Keratinocyte (primary cell): ENCODE data around the gene GPR42. TPM values are rescaled to one million over a fixed set of nuclear protein-coding genes. Genes with fewer than 3 reads are reported as not detected.

Experiments used
- DNase-seq: peaks from one replicate; pipeline ENCODE4 v3.0.0-alpha.2; 2011; ENCODE audit warnings: low read depth, missing footprints, low spot score
- FAIRE-seq: peaks from 2 replicates; lab custom pipeline; 2011; peaks lifted over from hg19 to GRCh38; lab: Jason Lieb, UNC
- H2AFZ ChIP-seq: 2 replicates; pipeline ENCODE4 v1.6.0; 2012; ENCODE audit warnings: low read length, control low read depth, inconsistent platforms; ENCODE audit not compliant: control insufficient read depth
- H3K27ac ChIP-seq: 2 replicates; pipeline ENCODE4 v1.5.1; 2011; ENCODE audit warnings: low read length; ENCODE audit not compliant: control insufficient read depth, insufficient read depth
- H3K27me3 ChIP-seq: 3 replicates; pipeline ENCODE4 v1.6.0; 2011; ENCODE audit warnings: low read length; ENCODE audit not compliant: control insufficient read depth, insufficient read depth; ENCODE audit errors: extremely low read depth
- H3K36me3 ChIP-seq, 2 experiments: 2 replicates in 1 of 2; 3 replicates in 1 of 2; pipeline ENCODE4 v1.5.1; 2011; ENCODE audit warnings: low read length in 2 of 2, mild to moderate bottlenecking in 1 of 2; ENCODE audit not compliant: control insufficient read depth in 2 of 2, insufficient read depth in 2 of 2; ENCODE audit errors: extremely low read depth in 1 of 2
- H3K4me1 ChIP-seq: 3 replicates; pipeline ENCODE4 v1.5.1; 2011; ENCODE audit warnings: low read length; ENCODE audit not compliant: control insufficient read depth, insufficient read depth; ENCODE audit errors: extremely low read depth
- H3K4me2 ChIP-seq: 3 replicates; pipeline ENCODE4 v1.6.0; 2011; ENCODE audit warnings: low read depth, low read length; ENCODE audit not compliant: control insufficient read depth, insufficient read depth; ENCODE audit errors: extremely low read depth
- H3K4me3 ChIP-seq, 3 experiments: fragments of 200-600 bp in 1 of 3; sonication (generic) in 1 of 3; 2 replicates in 2 of 3; 3 replicates in 1 of 3; pipeline ENCODE4 v1.5.1; 2011 to 2016; ENCODE audit warnings: low read length in 3 of 3, mild to moderate bottlenecking in 3 of 3, control low read depth in 2 of 3, inconsistent platforms in 1 of 3, low read depth in 1 of 3, mixed read lengths in 1 of 3, mixed run types in 1 of 3, moderate library complexity in 1 of 3; ENCODE audit not compliant: control insufficient read depth in 2 of 3, insufficient read depth in 2 of 3; ENCODE audit errors: extremely low read depth in 1 of 3
- H3K79me2 ChIP-seq: 2 replicates; pipeline ENCODE4 v1.6.0; 2012; ENCODE audit warnings: low read length; ENCODE audit not compliant: control insufficient read depth, insufficient read depth
- H3K9ac ChIP-seq: 3 replicates; pipeline ENCODE4 v1.6.0; 2011; ENCODE audit warnings: low read length; ENCODE audit not compliant: control insufficient read depth, insufficient read depth; ENCODE audit errors: extremely low read depth
- H3K9me1 ChIP-seq: 3 replicates; pipeline ENCODE4 v1.6.0; 2011; ENCODE audit warnings: low read length; ENCODE audit not compliant: control insufficient read depth, insufficient read depth; ENCODE audit errors: extremely low read depth
- H3K9me3 ChIP-seq: 2 replicates; pipeline ENCODE4 v1.5.1; 2012; ENCODE audit warnings: low read depth, low read length; ENCODE audit not compliant: control insufficient read depth
- H4K20me1 ChIP-seq: 3 replicates; pipeline ENCODE4 v1.6.0; 2011; ENCODE audit warnings: low read length; ENCODE audit not compliant: control insufficient read depth, insufficient read depth; ENCODE audit errors: extremely low read depth
- CTCF ChIP-seq, 3 experiments: IDR thresholded peaks in 1 of 3; conservative IDR thresholded peaks in 1 of 3; optimal IDR thresholded peaks in 1 of 3; 2 replicates in 2 of 3; 3 replicates in 1 of 3; pipeline versions ENCODE3 to v1.5.1; 2011; ENCODE audit warnings: low read length in 3 of 3, mild to moderate bottlenecking in 3 of 3, moderate library complexity in 2 of 3, control low read depth in 1 of 3, inconsistent platforms in 1 of 3; ENCODE audit not compliant: insufficient read depth in 2 of 3; ENCODE audit errors: extremely low read depth in 1 of 3
- EZH2 ChIP-seq: IDR thresholded peaks from one replicate; pipeline ENCODE4 v1.6.1; 2012; ENCODE audit warnings: inconsistent platforms, mild to moderate bottlenecking, low read length, moderate library complexity
- dilution Hi-C: fragments of 300-500 bp; cut with MboI; formaldehyde crosslinking; loops from one replicate; pipeline ENCODE4 v1.7.0; 2020; ENCODE audit warnings: low sequenced_read_pairs; ENCODE audit not compliant: extremely low pct_ligation_motif_present
- polyA plus RNA-seq, 5 experiments: library from polyadenylated mRNA; depleted of rRNA in 3 of 5; stranded (reverse) in 3 of 5; stranded (forward) in 1 of 5; unstranded in 1 of 5; fragments of >200 nt; gene quantifications; 1 replicate in 1 of 5; 2 replicates in 3 of 5; 3 replicates in 1 of 5; pipeline versions ENCODE4 v1.2.1 to v1.2.3, GENCODE V29; 2011 to 2012; ENCODE audit warnings: missing spikeins in 2 of 5, low read depth in 1 of 5, low replicate concordance in 1 of 5

The GPR42 gene
- polyA plus RNA-seq, 1 donor (not counting 4 experiments of a cell fraction or from before 2014, with no cell fraction given), result not detected

- Histone ChIP-seq H3K4me3 (no peak overlapping the region), H3K4me2 (no peak overlapping the region), H3K27ac (no peak overlapping the region), H3K27me3 (peaks cover 25% of the 10 kb centered on the region), H4K20me1 (no peaks in the 10 kb centered on the region), H3K9me1 (no peaks in the 10 kb centered on the region), H2AFZ (no peak overlapping the region), H3K79me2 (no peaks in the 10 kb centered on the region), H3K4me1 (no peaks in the 10 kb centered on the region), H3K36me3 (no peaks in the 10 kb centered on the region), H3K9me3 (no peaks in the 10 kb centered on the region), H3K9ac (no peak overlapping the region)
- TF ChIP-seq CTCF (optimal IDR thresholded peaks at IDR 0.05 in 1 of 3, IDR thresholded peaks at IDR 0.05 in 1 of 3, conservative IDR thresholded peaks at IDR 0.05 in 1 of 3; ENCODE audit: extremely low read depth in 1 of 3, insufficient read depth in 2 of 3, low read length in 3 of 3) (no peak), EZH2 (no peak)
- dilution Hi-C loops, result no loop called here
- DNase-seq, result no peak
- no peak for FAIRE-seq
Observed at GRCh38 chr19:35347930-35348298, 23.0 kb upstream of the GPR42 start.

DNA sequence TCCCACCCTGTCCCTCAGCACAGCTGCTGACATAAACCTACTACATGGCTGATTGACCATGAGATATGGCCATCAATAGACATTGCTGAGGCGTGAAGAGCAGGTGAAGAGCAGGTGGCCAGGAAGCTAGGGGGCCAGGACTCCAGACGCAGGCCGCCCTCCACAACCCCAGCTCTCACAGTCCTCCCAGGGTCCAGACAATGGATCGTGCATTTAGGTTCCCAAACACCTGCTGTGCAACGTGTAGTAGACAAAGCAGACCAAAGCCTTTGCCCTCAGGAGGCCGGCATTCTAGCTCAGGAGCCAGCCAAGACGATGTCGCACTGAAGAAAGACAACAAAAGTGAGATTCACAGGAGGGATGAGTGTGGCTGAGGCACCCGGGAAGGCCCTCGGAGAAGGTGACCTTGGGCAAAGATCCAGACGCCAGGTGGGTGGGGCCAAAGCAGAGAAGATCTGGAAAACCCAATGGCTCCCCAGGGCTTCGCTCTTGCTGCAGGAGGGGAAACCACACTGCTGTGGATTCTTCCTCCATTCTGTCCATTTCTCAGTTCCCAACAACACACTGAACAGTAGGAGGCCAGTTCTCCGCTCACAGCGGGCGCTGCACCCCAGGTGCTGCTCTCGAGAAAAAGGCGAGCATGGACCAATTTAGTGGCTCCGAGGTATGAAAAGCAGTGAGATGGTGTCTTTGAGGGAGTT, 21.8 kb upstream of the GPR42 start:
- no peaks in the 10 kb centered on the region for H3K9me3 ChIP-seq
- H3K4me3 ChIP-seq, result no peak overlapping the region
- H3K79me2 ChIP-seq, result no peaks in the 10 kb centered on the region
- DNase-seq (no peak), FAIRE-seq (no peak)
- H3K4me2 ChIP-seq, result no peak overlapping the region
- no peak overlapping the region for H3K27ac ChIP-seq
- no peaks in the 10 kb centered on the region for H4K20me1 ChIP-seq
- H2AFZ ChIP-seq, result no peak overlapping the region
- no peaks in the 10 kb centered on the region for H3K9me1 ChIP-seq
- H3K27me3 ChIP-seq, result peaks cover 25% of the 10 kb centered on the region
- TF ChIP-seq CTCF (optimal IDR thresholded peaks at IDR 0.05 in 1 of 3, IDR thresholded peaks at IDR 0.05 in 1 of 3, conservative IDR thresholded peaks at IDR 0.05 in 1 of 3; ENCODE audit: extremely low read depth in 1 of 3, insufficient read depth in 2 of 3, low read length in 3 of 3), result no peak
- TF ChIP-seq EZH2, result no peak
- H3K36me3 ChIP-seq, result no peaks in the 10 kb centered on the region
- no peak overlapping the region for H3K9ac ChIP-seq
- dilution Hi-C loops, result no loop called here
- H3K4me1 ChIP-seq, result no peaks in the 10 kb centered on the region
